ENCODE measurements around the gene SOCS6. TPM values are rescaled to one million over a fixed set of nuclear protein-coding genes. Genes with fewer than 3 reads are reported as not detected.

Gene SOCS6
- total and polyA plus RNA-seq, 2 of the 13 experiments (the other 11 are each of a cell fraction or from before 2014, with no cell fraction given), result 18.6 to 38.3 TPM

GRCh38 chr18:70333757-70334156, 44.9 kb downstream of the SOCS6 start (continued):
- no peak for TF ChIP-seq KIAA2018 (CRISPR knock-in tag; IDR thresholded peaks at IDR 0.05; ENCODE audit: borderline replicate concordance)
- no peak for TF ChIP-seq ZNF777 (CRISPR knock-in tag; IDR thresholded peaks at IDR 0.05)
- TF ChIP-seq ZNF704 (CRISPR knock-in tag; IDR thresholded peaks at IDR 0.05; ENCODE audit: borderline replicate concordance), result no peak
- TF ChIP-seq TP53 (CRISPR knock-in tag; conservative IDR thresholded peaks at IDR 0.05), result no peak
- TF ChIP-seq, protein P1, sequence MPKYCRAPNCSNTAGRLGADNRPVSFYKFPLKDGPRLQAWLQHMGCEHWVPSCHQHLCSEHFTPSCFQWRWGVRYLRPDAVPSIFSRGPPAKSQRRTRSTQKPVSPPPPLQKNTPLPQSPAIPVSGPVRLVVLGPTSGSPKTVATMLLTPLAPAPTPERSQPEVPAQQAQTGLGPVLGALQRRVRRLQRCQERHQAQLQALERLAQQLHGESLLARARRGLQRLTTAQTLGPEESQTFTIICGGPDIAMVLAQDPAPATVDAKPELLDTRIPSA (CRISPR knock-in tag; IDR thresholded peaks at IDR 0.05; ENCODE audit: borderline replicate concordance), result no peak
- peak; percentile 19; the same call in 1 of the 2 replicates for TF ChIP-seq HBP1 (CRISPR knock-in tag; IDR thresholded peaks at IDR 0.05; ENCODE audit: low read depth)
- TF ChIP-seq, protein P2, sequence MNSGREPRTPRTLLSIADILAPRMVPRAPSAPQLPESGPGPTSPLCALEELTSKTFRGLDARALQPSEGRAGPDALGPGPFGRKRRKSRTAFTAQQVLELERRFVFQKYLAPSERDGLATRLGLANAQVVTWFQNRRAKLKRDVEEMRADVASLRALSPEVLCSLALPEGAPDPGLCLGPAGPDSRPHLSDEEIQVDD (CRISPR knock-in tag; IDR thresholded peaks at IDR 0.05; ENCODE audit: borderline replicate concordance), result no peak
- 0 out of 2 replicates have a peak, but pooled peaks have one; percentile 64 for TF ChIP-seq ETV6 (CRISPR knock-in tag; conservative IDR thresholded peaks at IDR 0.05)
- no peak for TF ChIP-seq SP5 (CRISPR knock-in tag; IDR thresholded peaks at IDR 0.05; ENCODE audit: borderline replicate concordance, low read depth)
- no peak for TF ChIP-seq PAWR (CRISPR knock-in tag; IDR thresholded peaks at IDR 0.05; ENCODE audit: borderline replicate concordance)
- no peak for TF ChIP-seq RBM22 (optimal IDR thresholded peaks at IDR 0.05; ENCODE audit: low read length)
- TF ChIP-seq AHR (CRISPR knock-in tag; IDR thresholded peaks at IDR 0.05), result no peak
- TF ChIP-seq ZBTB20 (CRISPR knock-in tag; IDR thresholded peaks at IDR 0.05; ENCODE audit: borderline replicate concordance, low read depth), result peak; percentile 46; the same call in 1 of the 2 replicates
- no peak for TF ChIP-seq MLLT10 (CRISPR knock-in tag; IDR thresholded peaks at IDR 0.05)
- TF ChIP-seq PLRG1 (conservative IDR thresholded peaks at IDR 0.05), result no peak
- peak; percentile 83 for TF ChIP-seq ATF1 (CRISPR knock-in tag; IDR thresholded peaks at IDR 0.05)
- no peak for TF ChIP-seq SETDB1 (CRISPR knock-in tag; IDR thresholded peaks at IDR 0.05; ENCODE audit: borderline replicate concordance)
- TF ChIP-seq KAT8 (CRISPR knock-in tag; IDR thresholded peaks at IDR 0.05), result peak; percentile 52; the same call in 1 of the 2 replicates
- no peak for TF ChIP-seq HHEX (CRISPR knock-in tag; IDR thresholded peaks at IDR 0.05)
- no peak for TF ChIP-seq RFXAP (CRISPR knock-in tag; IDR thresholded peaks at IDR 0.05; ENCODE audit: borderline replicate concordance)

All from HepG2 (cell line).